Thoracic aorta (tissue), 2 donors: ENCODE results near the gene SLCO2B1. TPM values are rescaled to one million over a fixed set of nuclear protein-coding genes. Genes with fewer than 3 reads are reported as not detected.

Experiments used
- ATAC-seq: fragments of 150-250 bp; one replicate; pipeline ENCODE4 v1.8.0; 2017; ENCODE audit warnings: low read depth; ENCODE audit not compliant: insufficient number of reproducible peaks, low FRiP score
- DNase-seq: peaks from one replicate; pipeline ENCODE4 v3.0.0-alpha.2; 2020; ENCODE audit warnings: low spot score
- H3K27ac ChIP-seq, 2 donors: fragments of 200-600 bp; sonication (generic); 1 replicate in 1 of 2; 2 replicates in 1 of 2; pipeline ENCODE4 v1.5.1; 2016; ENCODE audit warnings: mild to moderate bottlenecking in 2 of 2, moderate library complexity in 2 of 2
- H3K27me3 ChIP-seq: fragments of 200-600 bp; sonication (generic); replicated peaks from 2 replicates; pipeline ENCODE4 v1.6.0; 2016; ENCODE audit warnings: mild to moderate bottlenecking; ENCODE audit not compliant: insufficient read depth
- H3K36me3 ChIP-seq: fragments of 200-600 bp; sonication (generic); one replicate; pipeline ENCODE4 v1.5.1; 2016
- H3K4me1 ChIP-seq, 2 donors: fragments of 200-600 bp; sonication (generic); 1 replicate in 1 of 2; 2 replicates in 1 of 2; pipeline versions ENCODE4 v1.5.1 to v1.6.0; 2016; ENCODE audit warnings: low read depth in 2 of 2, mild to moderate bottlenecking in 1 of 2; ENCODE audit not compliant: control insufficient read depth in 1 of 2
- H3K4me3 ChIP-seq: fragments of 200-600 bp; sonication (generic); 2 replicates; pipeline ENCODE4 v1.5.1; 2016; ENCODE audit warnings: mild to moderate bottlenecking
- H3K9me3 ChIP-seq: fragments of 200-600 bp; sonication (generic); 2 replicates; pipeline ENCODE4 v1.5.1; 2016
- CTCF ChIP-seq: fragments of 200-600 bp; sonication (generic); IDR thresholded peaks from one replicate; pipeline ENCODE4 v1.5.1; 2019; ENCODE audit warnings: antibody characterized with exemption
- total RNA-seq, 2 donors: library from RNA; depleted of rRNA; stranded (reverse); fragments of >200 nt; gene quantifications; one replicate each; pipeline versions ENCODE4 v1.1.0 to v1.2.3, GENCODE V29; 2016

SLCO2B1 gene
- total RNA-seq, 2 donors from 2014 or later = 107 to 692 TPM

- no peak for DNase-seq
- no peak for ATAC-seq
Measured at GRCh38 chr11:75194147-75194546, 43.2 kb downstream of the SLCO2B1 start.

GRCh38 chr11:75195167-75195962 is 44.5 kb downstream of the SLCO2B1 start:
- ATAC-seq (no peak), DNase-seq (no peak)
- no peak overlapping the region for H3K27ac ChIP-seq
- H3K4me3 ChIP-seq = no peak overlapping the region
- H3K36me3 ChIP-seq = no peaks in the 10 kb centered on the region
- H3K27me3 ChIP-seq = no peaks in the 10 kb centered on the region
- no peaks in the 10 kb centered on the region for H3K9me3 ChIP-seq
- no peak for TF ChIP-seq CTCF
- H3K4me1 ChIP-seq = peaks cover 0 to 27% of the 10 kb centered on the region in 2 donors

More at GRCh38 chr11:75194147-75194546, 43.2 kb downstream of the SLCO2B1 start:
- H3K4me3 ChIP-seq = no peak overlapping the region
- H3K4me1 ChIP-seq = peaks cover 0 to 27% of the 10 kb centered on the region in 2 donors
- no peak for TF ChIP-seq CTCF
- no peaks in the 10 kb centered on the region for H3K27me3 ChIP-seq
- H3K36me3 ChIP-seq = no peaks in the 10 kb centered on the region
- H3K9me3 ChIP-seq = no peaks in the 10 kb centered on the region
- H3K27ac ChIP-seq = no peak overlapping the region

GRCh38 chr11:75196426-75196825 is 45.5 kb downstream of the SLCO2B1 start:
- Histone ChIP-seq H3K27me3 (no peaks in the 10 kb centered on the region), H3K4me3 (no peak overlapping the region), H3K4me1 (peaks cover 0 to 20% of the 10 kb centered on the region in 2 donors), H3K9me3 (no peaks in the 10 kb centered on the region), H3K36me3 (no peaks in the 10 kb centered on the region), H3K27ac (no peak overlapping the region)
- DNase-seq = no peak
- ATAC-seq = no peak
- no peak for TF ChIP-seq CTCF

- TF ChIP-seq CTCF = no peak
- ATAC-seq (no peak), DNase-seq (no peak)
- no peaks in the 10 kb centered on the region for H3K9me3 ChIP-seq
- H3K27ac ChIP-seq = no peak overlapping the region
- peaks cover 0 to 17% of the 10 kb centered on the region in 2 donors for H3K4me1 ChIP-seq
- no peak overlapping the region for H3K4me3 ChIP-seq
- H3K27me3 ChIP-seq = no peaks in the 10 kb centered on the region
- H3K36me3 ChIP-seq = no peaks in the 10 kb centered on the region
Measured at GRCh38 chr11:75197512-75198277, 46.8 kb downstream of the SLCO2B1 start.

GRCh38 chr11:75198278-75198973 is 47.5 kb downstream of the SLCO2B1 start:
- ATAC-seq (no peak), DNase-seq (no peak)
- Histone ChIP-seq H3K27ac (no peak overlapping the region), H3K27me3 (no peaks in the 10 kb centered on the region), H3K9me3 (no peaks in the 10 kb centered on the region), H3K4me3 (no peak overlapping the region), H3K36me3 (no peaks in the 10 kb centered on the region), H3K4me1 (peaks cover 0 to 17% of the 10 kb centered on the region in 2 donors)
- no peak for TF ChIP-seq CTCF
